Colonic mucosa (tissue), 4 donors: Measurements from ENCODE around the gene PDE1A. TPM values are rescaled to one million over a fixed set of nuclear protein-coding genes. Genes with fewer than 3 reads are reported as not detected.

Experiments
- DNase-seq: peaks from one replicate; pipeline ENCODE4 v3.0.0-alpha.2; 2020
- H3K27ac ChIP-seq: fragments of 200-600 bp; one replicate; pipeline ENCODE4 v1.8.0; 2021
- H3K27me3 ChIP-seq: fragments of 200-600 bp; one replicate; pipeline ENCODE4 v1.8.0; 2021
- H3K36me3 ChIP-seq: fragments of 200-600 bp; one replicate; pipeline ENCODE4 v1.8.0; 2021
- H3K4me1 ChIP-seq: fragments of 200-600 bp; one replicate; pipeline ENCODE4 v1.8.0; 2021; ENCODE audit warnings: mild to moderate bottlenecking
- H3K4me3 ChIP-seq: fragments of 200-600 bp; one replicate; pipeline ENCODE4 v1.8.0; 2021
- H3K9ac ChIP-seq, 2 donors: one replicate each; pipeline ENCODE4 v1.7.0; 2013; ENCODE audit warnings: control low read depth in 2 of 2, low read depth in 2 of 2, low read length in 2 of 2
- H3K9me3 ChIP-seq: fragments of 200-600 bp; one replicate; pipeline ENCODE4 v1.8.0; 2021
- CTCF ChIP-seq: fragments of 200-600 bp; IDR thresholded peaks from one replicate; pipeline ENCODE4 v1.8.0; 2022; ENCODE audit warnings: antibody characterized with exemption, mild to moderate bottlenecking
- intact Hi-C: fragments of 100-400 bp; cut with DNase I; formaldehyde crosslinking; loops from one replicate; pipeline ENCODE4 v1.14.1; 2022
- total RNA-seq, 2 donors: library from RNA; stranded (reverse); fragmentation: NEBNext Ultra II Directional in 1 of 2; extraction: Animal tissue kit (Norgen Biotek cat#: 25700) in 1 of 2; gene quantifications; one replicate each; pipeline ENCODE4 v1.2.1, GENCODE V29; 2021
- donor health status: healthy.
- donor health status: DM: no; HTN: no; CAD: no.
- donor health status: DM: no; HTN: no; CAD: no.

The PDE1A gene
- total RNA-seq, 2 donors from 2014 or later: 1.7 to 3.9 TPM

GRCh38 chr2:182098648-182099047 is 328.2 kb downstream of the PDE1A start:
- no peak for DNase-seq
- Histone ChIP-seq H3K36me3 (no peaks in the 10 kb centered on the region), H3K27ac (no peak overlapping the region), H3K4me3 (no peak overlapping the region), H3K9ac (no peak overlapping the region), H3K9me3 (no peaks in the 10 kb centered on the region), H3K4me1 (no peaks in the 10 kb centered on the region), H3K27me3 (no peaks in the 10 kb centered on the region)
- intact Hi-C loops: no loop called here
- no peak for TF ChIP-seq CTCF

GRCh38 chr2:182097571-182098164 is 329.2 kb downstream of the PDE1A start:
- Histone ChIP-seq H3K27me3 (no peaks in the 10 kb centered on the region), H3K9me3 (no peaks in the 10 kb centered on the region), H3K9ac (no peak overlapping the region), H3K36me3 (no peaks in the 10 kb centered on the region), H3K4me1 (no peaks in the 10 kb centered on the region), H3K4me3 (no peak overlapping the region), H3K27ac (no peak overlapping the region)
- no peak for TF ChIP-seq CTCF
- intact Hi-C loops: no loop called here
- DNase-seq: no peak

- Histone ChIP-seq H3K4me3 (no peak overlapping the region), H3K4me1 (no peaks in the 10 kb centered on the region), H3K9me3 (no peaks in the 10 kb centered on the region), H3K36me3 (no peaks in the 10 kb centered on the region), H3K27me3 (no peaks in the 10 kb centered on the region), H3K9ac (no peak overlapping the region), H3K27ac (no peak overlapping the region)
- TF ChIP-seq CTCF: no peak
- intact Hi-C loops: no loop called here
- DNase-seq: no peak
Measured at GRCh38 chr2:182090486-182090885, 336.4 kb downstream of the PDE1A start.
